HepG2 (cell line): ENCODE results near the gene SYN1. TPM values are rescaled to one million over a fixed set of nuclear protein-coding genes. Genes with fewer than 3 reads are reported as not detected.

Source experiments
- ARID2 ChIP-seq: sonication (generic); formaldehyde crosslinking; IDR thresholded peaks from 2 replicates; pipeline ENCODE4 v1.8.1; 2022; ENCODE audit warnings: mild to moderate bottlenecking, missing genetic modification reagents, borderline replicate concordance
- CEBPB ChIP-seq: IDR thresholded peaks from 2 replicates; pipeline ENCODE4 v1.6.1; 2011; ENCODE audit warnings: low read depth, low read length, improper control_type of control experiment, borderline replicate concordance
- HHEX ChIP-seq: IDR thresholded peaks from 2 replicates; pipeline ENCODE4 v1.6.1; 2016; ENCODE audit warnings: control low read depth
- HOXA3 ChIP-seq: sonication (generic); formaldehyde crosslinking; IDR thresholded peaks from 2 replicates; pipeline ENCODE4 v1.5.0; 2020; ENCODE audit warnings: missing genetic modification reagents
- MAFF ChIP-seq: IDR thresholded peaks from 2 replicates; pipeline ENCODE4 v1.6.1; 2011; ENCODE audit warnings: low read depth, low read length, improper control_type of control experiment
- MIER2 ChIP-seq: IDR thresholded peaks from 2 replicates; pipeline ENCODE4 v1.6.1; 2016; ENCODE audit warnings: missing biosample characterization, missing genetic modification reagents
- MYPOP ChIP-seq: sonication (generic); formaldehyde crosslinking; IDR thresholded peaks from 2 replicates; pipeline ENCODE4 v1.8.1; 2023; ENCODE audit warnings: mild to moderate bottlenecking, moderate library complexity, missing genetic modification reagents
- REL ChIP-seq: sonication (generic); formaldehyde crosslinking; conservative IDR thresholded peaks from 2 replicates; pipeline ENCODE4 v1.8.0; 2022; ENCODE audit warnings: mild to moderate bottlenecking, missing genetic modification reagents, moderate library complexity
- SRY ChIP-seq: sonication (generic); formaldehyde crosslinking; IDR thresholded peaks from 2 replicates; pipeline ENCODE4 v1.8.0; 2022; ENCODE audit warnings: mild to moderate bottlenecking, missing genetic modification reagents
- TAF15 ChIP-seq: fragments of 200-400 bp; formaldehyde crosslinking; IDR thresholded peaks from one replicate; pipeline ENCODE4 v1.6.1; 2018; ENCODE audit warnings: mild to moderate bottlenecking, low read depth, low read length; ENCODE audit not compliant: poor library complexity, severe bottlenecking
- XBP1 ChIP-seq: sonication (generic); formaldehyde crosslinking; IDR thresholded peaks from 2 replicates; pipeline ENCODE4 v1.5.0; 2020; ENCODE audit warnings: missing genetic modification reagents
- ZFP36L1 ChIP-seq: sonication (generic); formaldehyde crosslinking; IDR thresholded peaks from 2 replicates; pipeline ENCODE4 v1.8.0; 2022; ENCODE audit warnings: mild to moderate bottlenecking, missing genetic modification reagents, moderate library complexity
- ZGPAT ChIP-seq: IDR thresholded peaks from 2 replicates; pipeline ENCODE4 v1.6.1; 2016; ENCODE audit warnings: mild to moderate bottlenecking
- ZMYM2 ChIP-seq: sonication (generic); formaldehyde crosslinking; IDR thresholded peaks from 2 replicates; pipeline ENCODE4 v1.8.0; 2022; ENCODE audit warnings: mild to moderate bottlenecking, missing genetic modification reagents
- ZNF546 ChIP-seq: sonication (generic); formaldehyde crosslinking; conservative IDR thresholded peaks from 2 replicates; pipeline ENCODE4 v1.8.1; 2023; ENCODE audit warnings: mild to moderate bottlenecking, missing genetic modification reagents
- ZNF550 ChIP-seq: sonication (generic); formaldehyde crosslinking; IDR thresholded peaks from 2 replicates; pipeline ENCODE4 v1.4.0; 2020; ENCODE audit warnings: mild to moderate bottlenecking, missing genetic modification reagents, borderline replicate concordance
- ZNF772 ChIP-seq: sonication (generic); formaldehyde crosslinking; IDR thresholded peaks from 2 replicates; pipeline ENCODE4 v1.5.0; 2020; ENCODE audit warnings: mild to moderate bottlenecking, missing genetic modification reagents
- ZNF784 ChIP-seq: sonication (generic); formaldehyde crosslinking; IDR thresholded peaks from 2 replicates; pipeline ENCODE4 v1.5.1; 2020; ENCODE audit warnings: missing genetic modification reagents, mild to moderate bottlenecking, borderline replicate concordance
- ZNF816 ChIP-seq: sonication (generic); formaldehyde crosslinking; IDR thresholded peaks from 2 replicates; pipeline ENCODE4 v1.8.0; 2022; ENCODE audit warnings: missing genetic modification reagents, mild to moderate bottlenecking, borderline replicate concordance
- polyA plus RNA-seq, 8 experiments: library from polyadenylated mRNA; depleted of rRNA in 3 of 8; stranded (reverse) in 7 of 8; unstranded in 1 of 8; fragments of >200 nt; fragmentation: Illumina TruSeq in 4 of 8; extraction: Trizol in 4 of 8; gene quantifications; 2 replicates each; pipeline versions ENCODE4 v1.2.1 to v1.2.3, GENCODE V29; 2011 to 2016; ENCODE audit warnings: low read depth in 4 of 8, missing spikeins in 1 of 8, mixed read lengths in 1 of 8; ENCODE audit not compliant: insufficient read depth in 1 of 8
- total RNA-seq, 5 experiments: library from RNA; depleted of rRNA; stranded (reverse); fragments of >200 nt; fragmentation: Illumina TruSeq; extraction: Trizol; gene quantifications; 2 replicates each; pipeline ENCODE4 v1.2.3, GENCODE V29; 2016; ENCODE audit warnings: low read depth in 1 of 5
- TF ChIP-seq, protein P1 (sequence below): IDR thresholded peaks from 2 replicates; pipeline ENCODE4 v1.6.1; 2016; ENCODE audit warnings: missing compliant biosample characterization, missing genetic modification reagents, borderline replicate concordance
- TF ChIP-seq, protein P2 (sequence below): sonication (generic); formaldehyde crosslinking; IDR thresholded peaks from 2 replicates; pipeline ENCODE4 v1.5.1; 2020; ENCODE audit warnings: missing genetic modification reagents, mild to moderate bottlenecking, borderline replicate concordance

Gene SYN1
- total and polyA plus RNA-seq, 2 of the 13 experiments (the other 11 are each of a cell fraction or from before 2014, with no cell fraction given), result not detected

DNA sequence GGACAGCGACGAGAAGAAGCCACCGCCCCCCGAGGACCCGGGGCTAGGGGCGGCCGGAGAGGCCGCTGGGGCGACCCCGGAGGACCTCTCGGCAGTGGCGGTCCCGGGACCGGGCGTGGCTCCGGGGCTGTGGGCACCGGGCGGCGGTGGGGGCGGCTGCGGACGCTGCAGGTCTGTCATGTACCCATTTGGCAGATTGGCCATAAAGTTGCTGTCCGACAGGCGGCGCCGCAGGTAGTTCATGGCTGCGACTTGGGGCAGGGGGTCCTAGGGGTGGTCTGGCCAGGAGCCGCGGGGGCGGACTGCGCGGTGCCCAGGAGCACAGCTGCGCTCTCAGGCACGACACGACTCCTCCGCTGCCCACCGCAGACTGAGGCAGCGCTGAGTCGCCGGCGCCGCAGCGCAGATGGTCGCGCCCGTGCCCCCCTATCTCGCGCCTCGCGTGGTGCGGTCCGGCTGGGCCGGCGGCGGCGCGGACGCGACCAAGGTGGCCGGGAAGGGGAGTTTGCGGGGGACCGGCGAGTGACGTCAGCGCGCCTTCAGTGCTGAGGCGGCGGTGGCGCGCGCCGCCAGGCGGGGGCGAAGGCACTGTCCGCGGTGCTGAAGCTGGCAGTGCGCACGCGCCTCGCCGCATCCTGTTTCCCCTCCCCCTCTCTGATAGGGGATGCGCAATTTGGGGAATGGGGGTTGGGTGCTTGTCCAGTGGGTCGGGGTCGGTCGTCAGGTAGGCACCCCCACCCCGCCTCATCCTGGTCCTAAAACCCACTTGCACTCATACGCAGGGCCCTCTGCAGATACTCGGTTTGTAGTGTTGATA is at the start of gene SYN1 (continued):
- peak; percentile 81 for TF ChIP-seq HOXA3 (CRISPR knock-in tag)
- TF ChIP-seq, protein P1, sequence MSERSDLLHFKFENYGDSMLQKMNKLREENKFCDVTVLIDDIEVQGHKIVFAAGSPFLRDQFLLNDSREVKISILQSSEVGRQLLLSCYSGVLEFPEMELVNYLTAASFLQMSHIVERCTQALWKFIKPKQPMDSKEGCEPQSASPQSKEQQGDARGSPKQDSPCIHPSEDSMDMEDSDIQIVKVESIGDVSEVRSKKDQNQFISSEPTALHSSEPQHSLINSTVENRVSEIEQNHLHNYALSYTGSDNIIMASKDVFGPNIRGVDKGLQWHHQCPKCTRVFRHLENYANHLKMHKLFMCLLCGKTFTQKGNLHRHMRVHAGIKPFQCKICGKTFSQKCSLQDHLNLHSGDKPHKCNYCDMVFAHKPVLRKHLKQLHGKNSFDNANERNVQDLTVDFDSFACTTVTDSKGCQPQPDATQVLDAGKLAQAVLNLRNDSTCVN (CRISPR knock-in tag), result no peak
- TF ChIP-seq MIER2 (CRISPR knock-in tag), result peak; percentile 95
- no peak for TF ChIP-seq ZNF546 (CRISPR knock-in tag)
- no peak for TF ChIP-seq HHEX
- TF ChIP-seq ZNF816, result 0 out of 2 replicates have a peak, but pooled peaks have one; percentile 51
- peak; percentile 80; the same call in 1 of the 2 replicates for TF ChIP-seq SRY (CRISPR knock-in tag)
- TF ChIP-seq ARID2, result no peak
- no peak for TF ChIP-seq ZMYM2 (CRISPR knock-in tag)
- 0 out of 2 replicates have a peak, but pooled peaks have one; percentile 48 for TF ChIP-seq REL
- TF ChIP-seq ZFP36L1 (CRISPR knock-in tag), result no peak
- TF ChIP-seq, protein P2, sequence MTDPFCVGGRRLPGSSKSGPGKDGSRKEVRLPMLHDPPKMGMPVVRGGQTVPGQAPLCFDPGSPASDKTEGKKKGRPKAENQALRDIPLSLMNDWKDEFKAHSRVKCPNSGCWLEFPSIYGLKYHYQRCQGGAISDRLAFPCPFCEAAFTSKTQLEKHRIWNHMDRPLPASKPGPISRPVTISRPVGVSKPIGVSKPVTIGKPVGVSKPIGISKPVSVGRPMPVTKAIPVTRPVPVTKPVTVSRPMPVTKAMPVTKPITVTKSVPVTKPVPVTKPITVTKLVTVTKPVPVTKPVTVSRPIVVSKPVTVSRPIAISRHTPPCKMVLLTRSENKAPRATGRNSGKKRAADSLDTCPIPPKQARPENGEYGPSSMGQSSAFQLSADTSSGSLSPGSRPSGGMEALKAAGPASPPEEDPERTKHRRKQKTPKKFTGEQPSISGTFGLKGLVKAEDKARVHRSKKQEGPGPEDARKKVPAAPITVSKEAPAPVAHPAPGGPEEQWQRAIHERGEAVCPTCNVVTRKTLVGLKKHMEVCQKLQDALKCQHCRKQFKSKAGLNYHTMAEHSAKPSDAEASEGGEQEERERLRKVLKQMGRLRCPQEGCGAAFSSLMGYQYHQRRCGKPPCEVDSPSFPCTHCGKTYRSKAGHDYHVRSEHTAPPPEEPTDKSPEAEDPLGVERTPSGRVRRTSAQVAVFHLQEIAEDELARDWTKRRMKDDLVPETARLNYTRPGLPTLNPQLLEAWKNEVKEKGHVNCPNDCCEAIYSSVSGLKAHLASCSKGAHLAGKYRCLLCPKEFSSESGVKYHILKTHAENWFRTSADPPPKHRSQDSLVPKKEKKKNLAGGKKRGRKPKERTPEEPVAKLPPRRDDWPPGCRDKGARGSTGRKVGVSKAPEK, result no peak
- peak; percentile 83 for TF ChIP-seq MYPOP (CRISPR knock-in tag)
- TF ChIP-seq ZGPAT (CRISPR knock-in tag), result peak; percentile 43; the same call in 1 of the 2 replicates
- TF ChIP-seq CEBPB, result no peak
- TF ChIP-seq ZNF772 (CRISPR knock-in tag), result peak; percentile 66; the same call in 1 of the 2 replicates
- TF ChIP-seq ZNF784 (CRISPR knock-in tag), result no peak
- no peak for TF ChIP-seq MAFF
- TF ChIP-seq ZNF550, result no peak
- TF ChIP-seq TAF15, result no peak
- no peak for TF ChIP-seq XBP1 (CRISPR knock-in tag)
